ENCODE measurements around the gene PHETA1. TPM values are rescaled to one million over a fixed set of nuclear protein-coding genes. Genes with fewer than 3 reads are reported as not detected.
A peak's percentile ranks its signal among the peaks of the same experiment; 100 is the strongest.

The PHETA1 gene
- polyA plus RNA-seq, 2 of the 4 experiments (the other 2 are of a cell fraction): 2.9 to 7.1 TPM

DNA sequence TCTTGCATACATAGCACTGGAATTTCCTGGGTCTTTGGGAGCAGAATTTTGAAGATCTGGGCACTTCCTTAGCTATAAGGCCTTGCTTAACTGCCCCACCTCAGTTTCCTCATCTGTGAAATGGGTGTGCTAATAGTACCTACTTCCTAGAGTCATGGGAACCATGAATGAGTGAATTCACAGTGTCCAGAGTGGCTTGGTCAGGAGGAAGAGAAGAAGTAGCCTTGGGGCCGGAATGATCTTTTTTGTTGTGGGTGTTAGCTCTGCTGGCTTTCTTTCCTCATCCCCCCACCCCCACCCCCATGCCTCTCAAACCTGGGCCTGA, 39.2 kb upstream of the PHETA1 start:
- peak; percentile 94 for TF ChIP-seq KDM1A (IDR thresholded peaks at IDR 0.05; ENCODE audit: low read depth)
- peak; percentile 86; the same call in 1 of the 2 replicates for TF ChIP-seq HDAC2 (IDR thresholded peaks at IDR 0.05)
- no peak for TF ChIP-seq ZSCAN20 (CRISPR knock-in tag; IDR thresholded peaks at IDR 0.05)
- no peak for TF ChIP-seq RNF2 (IDR thresholded peaks at IDR 0.05; ENCODE audit: borderline replicate concordance, low read depth)
- TF ChIP-seq, protein P1, sequence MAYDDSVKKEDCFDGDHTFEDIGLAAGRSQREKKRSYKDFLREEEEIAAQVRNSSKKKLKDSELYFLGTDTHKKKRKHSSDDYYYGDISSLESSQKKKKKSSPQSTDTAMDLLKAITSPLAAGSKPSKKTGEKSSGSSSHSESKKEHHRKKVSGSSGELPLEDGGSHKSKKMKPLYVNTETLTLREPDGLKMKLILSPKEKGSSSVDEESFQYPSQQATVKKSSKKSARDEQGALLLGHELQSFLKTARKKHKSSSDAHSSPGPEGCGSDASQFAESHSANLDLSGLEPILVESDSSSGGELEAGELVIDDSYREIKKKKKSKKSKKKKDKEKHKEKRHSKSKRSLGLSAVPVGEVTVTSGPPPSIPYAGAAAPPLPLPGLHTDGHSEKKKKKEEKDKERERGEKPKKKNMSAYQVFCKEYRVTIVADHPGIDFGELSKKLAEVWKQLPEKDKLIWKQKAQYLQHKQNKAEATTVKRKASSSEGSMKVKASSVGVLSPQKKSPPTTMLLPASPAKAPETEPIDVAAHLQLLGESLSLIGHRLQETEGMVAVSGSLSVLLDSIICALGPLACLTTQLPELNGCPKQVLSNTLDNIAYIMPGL (CRISPR knock-in tag; IDR thresholded peaks at IDR 0.05; ENCODE audit: borderline replicate concordance): no peak
- TF ChIP-seq TFCP2L1 (CRISPR knock-in tag; IDR thresholded peaks at IDR 0.05): no peak
- no peak for TF ChIP-seq MAFK (IDR thresholded peaks at IDR 0.05; ENCODE audit: partially characterized antibody)
- no peak for TF ChIP-seq TP53 (CRISPR knock-in tag; IDR thresholded peaks at IDR 0.05)
- no peak for TF ChIP-seq JUN (IDR thresholded peaks at IDR 0.05)
- no peak for TF ChIP-seq EP300 (IDR thresholded peaks at IDR 0.05)
- TF ChIP-seq CHD2 (IDR thresholded peaks at IDR 0.05; ENCODE audit: low read length, partially characterized antibody): no peak
- no peak for TF ChIP-seq BHLHE40 (IDR thresholded peaks at IDR 0.05; ENCODE audit: low read depth, low read length)
- no peak for TF ChIP-seq FOSB (CRISPR knock-in tag; IDR thresholded peaks at IDR 0.05)
- TF ChIP-seq JUNB (IDR thresholded peaks at IDR 0.05): no peak
- TF ChIP-seq FOSL2 (IDR thresholded peaks at IDR 0.05): no peak
- no peak for TF ChIP-seq FOSL2 (CRISPR knock-in tag; IDR thresholded peaks at IDR 0.05)
- no peak for TF ChIP-seq EHF (CRISPR knock-in tag; IDR thresholded peaks at IDR 0.05)
- WGBS (ENCODE audit: missing lambda C conversion rate): 95% methylated on average over 1 of the region's 1 CpG
- no peak overlapping the region for H3K27ac ChIP-seq
- POLR2A ChIA-PET: interaction anchor here (0.8 kb wide), 1 partner anchor 278 kb away, joined by 3 read pairs; the partner anchor contains the start of genes ACAD10 and BRAP
- FAIRE-seq (no peak), DNase-seq (ENCODE audit: low read depth in 1 of 2, low spot score in 1 of 2) (no peak), ATAC-seq (no peak)
- H3K4me2 ChIP-seq: no peak overlapping the region
- H3K9me3 ChIP-seq: no peaks in the 10 kb centered on the region
- H3K4me3 ChIP-seq: no peak overlapping the region
- CTCF ChIA-PET: interaction anchor here (8.6 kb wide), 1 partner anchor 11 kb away, joined by 103 read pairs; no protein-coding TSS in a partner anchor
- H3K4me1 ChIP-seq: peaks cover 34% of the 10 kb centered on the region

DNA sequence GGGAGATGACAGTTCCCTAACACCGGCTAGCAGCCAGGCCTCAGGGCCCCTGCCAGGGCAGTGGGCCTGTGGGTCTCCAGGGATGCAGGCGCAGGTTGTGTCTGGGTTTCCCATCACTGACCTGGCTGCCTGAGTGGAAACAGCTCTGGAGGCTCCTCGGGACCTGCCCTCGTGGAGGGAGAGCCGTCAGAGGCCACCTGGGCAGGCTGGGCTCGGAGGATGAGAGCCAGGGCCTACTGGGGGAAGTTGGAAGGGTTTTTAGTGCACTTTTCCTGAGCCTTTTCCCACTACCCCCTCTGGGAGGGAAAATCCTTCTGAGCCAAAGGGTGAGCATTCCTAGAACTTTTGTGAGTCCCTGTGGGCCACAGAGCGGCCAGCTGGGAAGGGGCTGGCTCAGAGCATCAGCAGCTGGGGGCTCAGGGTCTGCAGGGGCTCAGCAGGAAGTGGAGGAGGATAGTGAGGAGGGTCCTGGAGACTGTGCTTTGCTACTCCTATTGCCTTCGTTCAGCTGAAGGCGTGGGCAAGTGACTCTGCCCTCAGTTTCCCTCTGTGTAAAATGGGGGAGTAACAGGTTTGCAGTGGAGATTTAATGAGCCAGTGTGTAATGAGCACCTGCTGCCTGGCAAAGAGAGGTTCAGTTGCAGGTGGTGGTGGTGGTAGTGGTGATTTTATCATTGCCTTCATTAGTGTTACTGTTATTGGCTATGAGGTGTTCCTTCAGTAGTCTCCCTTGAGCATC, 38.7 kb upstream of the PHETA1 start:
- H3K27ac ChIP-seq: peak overlapping the region in 1 of 2 experiments; percentile 89; a peak in 2 of 6 replicates
- TF ChIP-seq CHD4 (IDR thresholded peaks at IDR 0.05; ENCODE audit: borderline replicate concordance) (no peak), CEBPB (IDR thresholded peaks at IDR 0.05) (no peak), TP53 (CRISPR knock-in tag; IDR thresholded peaks at IDR 0.05) (no peak), SMC3 (IDR thresholded peaks at IDR 0.05) (no peak), CHD2 (IDR thresholded peaks at IDR 0.05; ENCODE audit: low read length, partially characterized antibody) (no peak)
- TF ChIP-seq, protein P2, sequence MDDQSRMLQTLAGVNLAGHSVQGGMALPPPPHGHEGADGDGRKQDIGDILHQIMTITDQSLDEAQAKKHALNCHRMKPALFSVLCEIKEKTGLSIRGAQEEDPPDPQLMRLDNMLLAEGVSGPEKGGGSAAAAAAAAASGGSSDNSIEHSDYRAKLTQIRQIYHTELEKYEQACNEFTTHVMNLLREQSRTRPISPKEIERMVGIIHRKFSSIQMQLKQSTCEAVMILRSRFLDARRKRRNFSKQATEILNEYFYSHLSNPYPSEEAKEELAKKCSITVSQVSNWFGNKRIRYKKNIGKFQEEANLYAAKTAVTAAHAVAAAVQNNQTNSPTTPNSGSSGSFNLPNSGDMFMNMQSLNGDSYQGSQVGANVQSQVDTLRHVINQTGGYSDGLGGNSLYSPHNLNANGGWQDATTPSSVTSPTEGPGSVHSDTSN (IDR thresholded peaks at IDR 0.05): no peak
- ChIA-PET CTCF (interaction anchor here (0.6 to 8.6 kb wide), 3 partner anchors 10 to 103 kb away, joined by 3 to 103 read pairs (median 36); no protein-coding TSS in a partner anchor), POLR2A (interaction anchor here (0.8 kb wide), 1 partner anchor 278 kb away, joined by 3 read pairs; the partner anchor contains the start of genes ACAD10 and BRAP)
- FAIRE-seq (no peak), DNase-seq (ENCODE audit: low read depth in 1 of 2, low spot score in 1 of 2) (no peak), ATAC-seq (no peak)
- peak overlapping the region; percentile 95; the same call in 1 of the 3 replicates for H3K4me2 ChIP-seq
- 93% methylated on average over 9 of the region's 9 CpGs for WGBS (ENCODE audit: missing lambda C conversion rate)
- H3K4me3 ChIP-seq: no peak overlapping the region
- peaks cover 32% of the 10 kb centered on the region for H3K4me1 ChIP-seq
- no peaks in the 10 kb centered on the region for H3K9me3 ChIP-seq

Measured in A549 (cell line).